Endodermal cell (in vitro differentiated cells): ENCODE measurements around the gene CDH23. TPM values are rescaled to one million over a fixed set of nuclear protein-coding genes. Genes with fewer than 3 reads are reported as not detected.

Experiments used
- DNase-seq: peaks from one replicate; pipeline ENCODE4 v3.0.0-alpha.2; 2017
- H3K27ac ChIP-seq: 2 replicates; pipeline ENCODE4 v1.5.1; 2013; ENCODE audit warnings: mild to moderate bottlenecking, low read depth, low read length, moderate library complexity
- H3K27me3 ChIP-seq: 2 replicates; pipeline ENCODE4 v1.6.1; 2013; ENCODE audit warnings: mild to moderate bottlenecking, low read length, moderate library complexity; ENCODE audit not compliant: insufficient read depth, control insufficient read depth, poor library complexity, severe bottlenecking
- H3K36me3 ChIP-seq: 2 replicates; pipeline ENCODE4 v1.7.0; 2013; ENCODE audit warnings: mild to moderate bottlenecking, low read length, moderate library complexity; ENCODE audit not compliant: control insufficient read depth, insufficient read depth
- H3K4me1 ChIP-seq: one replicate; pipeline ENCODE4 v1.7.0; 2013; ENCODE audit warnings: low read length; ENCODE audit not compliant: control insufficient read depth, insufficient read depth
- H3K4me3 ChIP-seq: 2 replicates; pipeline ENCODE4 v1.5.1; 2013; ENCODE audit warnings: mild to moderate bottlenecking, low read length, moderate library complexity
- H3K9ac ChIP-seq: 2 replicates; pipeline ENCODE4 v1.6.1; 2013; ENCODE audit warnings: mild to moderate bottlenecking, low read length, moderate library complexity; ENCODE audit not compliant: poor library complexity, severe bottlenecking; ENCODE audit errors: extremely low read depth
- H3K9me3 ChIP-seq: 2 replicates; pipeline ENCODE4 v1.6.1; 2013; ENCODE audit warnings: mild to moderate bottlenecking, low read length, moderate library complexity; ENCODE audit not compliant: control insufficient read depth
- H3K27ac Mint-ChIP-seq: 2 replicates; pipeline ENCODE4 v1.8.0; 2020; ENCODE audit warnings: mixed read lengths
- H3K27me3 Mint-ChIP-seq: 2 replicates; pipeline ENCODE4 v1.8.0; 2021; ENCODE audit warnings: mild to moderate bottlenecking, mixed read lengths; ENCODE audit not compliant: insufficient read depth
- H3K36me3 Mint-ChIP-seq: 2 replicates; pipeline ENCODE4 v1.8.0; 2020; ENCODE audit warnings: low read depth, mixed read lengths
- H3K4me1 Mint-ChIP-seq: 2 replicates; pipeline ENCODE4 v1.8.0; 2020; ENCODE audit warnings: mixed read lengths
- H3K4me3 Mint-ChIP-seq: 2 replicates; pipeline ENCODE4 v1.8.0; 2020; ENCODE audit warnings: mild to moderate bottlenecking, moderate library complexity, mixed read lengths
- H3K9me3 Mint-ChIP-seq: 2 replicates; pipeline ENCODE4 v1.8.0; 2020; ENCODE audit warnings: mild to moderate bottlenecking, mixed read lengths
- CTCF ChIP-seq: fragments of 200-600 bp; sonication (generic); conservative IDR thresholded peaks from 2 replicates; pipeline ENCODE4 v1.5.0; 2021; ENCODE audit warnings: antibody characterized with exemption, mild to moderate bottlenecking
- WGBS, 2 experiments: methylation state at CpG; one replicate each; pipeline versions ENCODE4 v1.1.5 to v1.1.7; 2013; ENCODE audit warnings: missing lambda C conversion rate in 2 of 2, mixed read lengths in 1 of 2; ENCODE audit not compliant: insufficient coverage in 1 of 2, insufficient read length in 1 of 2; 5-methylcytosine and 5-hydroxymethylcytosine counted together
- total RNA-seq, 2 donors: library from RNA; stranded (reverse); fragmentation: NEBNext Ultra II Directional in 1 of 2; extraction: Animal tissue kit (Norgen Biotek cat#: 25700) in 1 of 2; gene quantifications; 2 replicates in 1 of 2; 3 replicates in 1 of 2; pipeline ENCODE4 v1.2.1, GENCODE V29; 2021

The CDH23 gene
- total RNA-seq, 2 donors from 2014 or later = 2.1 to 4.2 TPM

- Histone ChIP-seq H3K27me3 (no peaks in the 10 kb centered on the region), H3K4me3 (no peak overlapping the region), H3K4me1 (no peaks in the 10 kb centered on the region), H3K27ac (peak overlapping the region; percentile 12), H3K36me3 (no peaks in the 10 kb centered on the region), H3K9me3 (no peaks in the 10 kb centered on the region), H3K9ac (no peak overlapping the region)
- H3K4me3 Mint-ChIP-seq = no peak overlapping the region
- no peaks in the 10 kb centered on the region for H3K4me1 Mint-ChIP-seq
- H3K36me3 Mint-ChIP-seq = no peaks in the 10 kb centered on the region
- no peak for DNase-seq
- H3K27me3 Mint-ChIP-seq = no peaks in the 10 kb centered on the region
- no peak for TF ChIP-seq CTCF
- no peak overlapping the region for H3K27ac Mint-ChIP-seq
- H3K9me3 Mint-ChIP-seq = no peaks in the 10 kb centered on the region
- WGBS, 2 experiments = 69 to 84% methylated on average over 5 to 8 of the region's 8 CpGs
Measured at GRCh38 chr10:71516890-71517289, 120.2 kb downstream of the CDH23 start.

- Mint-ChIP-seq H3K9me3 (no peaks in the 10 kb centered on the region), H3K36me3 (no peaks in the 10 kb centered on the region), H3K4me3 (no peak overlapping the region), H3K4me1 (no peaks in the 10 kb centered on the region), H3K27ac (no peak overlapping the region), H3K27me3 (no peaks in the 10 kb centered on the region)
- H3K9ac ChIP-seq = no peak overlapping the region
- no peaks in the 10 kb centered on the region for H3K4me1 ChIP-seq
- H3K27ac ChIP-seq = peak overlapping the region; percentile 12
- H3K36me3 ChIP-seq = no peaks in the 10 kb centered on the region
- WGBS, 2 experiments = 87 to 91% methylated on average over 13 to 18 of the region's 18 CpGs
- DNase-seq = no peak
- H3K4me3 ChIP-seq = no peak overlapping the region
- no peak for TF ChIP-seq CTCF
- no peaks in the 10 kb centered on the region for H3K9me3 ChIP-seq
- no peaks in the 10 kb centered on the region for H3K27me3 ChIP-seq
Measured at GRCh38 chr10:71517298-71518169, 120.8 kb downstream of the CDH23 start.

- no peak for TF ChIP-seq CTCF
- Mint-ChIP-seq H3K4me1 (no peaks in the 10 kb centered on the region), H3K9me3 (no peaks in the 10 kb centered on the region), H3K4me3 (no peak overlapping the region), H3K27ac (no peak overlapping the region), H3K27me3 (no peaks in the 10 kb centered on the region), H3K36me3 (no peaks in the 10 kb centered on the region)
- Histone ChIP-seq H3K4me1 (no peaks in the 10 kb centered on the region), H3K9ac (no peak overlapping the region), H3K4me3 (no peak overlapping the region), H3K36me3 (no peaks in the 10 kb centered on the region), H3K9me3 (no peaks in the 10 kb centered on the region), H3K27me3 (no peaks in the 10 kb centered on the region), H3K27ac (no peak overlapping the region)
- no peak for DNase-seq
- WGBS, 2 experiments = 92 to 96% methylated on average over 8 of the region's 8 CpGs
Measured at GRCh38 chr10:71520042-71520441, 123.3 kb downstream of the CDH23 start.
